GM12892 (cell line): ENCODE results near the gene SHISA6.

Source experiments
- POLR2A ChIP-seq: IDR thresholded peaks from 2 replicates; pipeline ENCODE4 v1.6.1; 2011; ENCODE audit warnings: low read depth, low read length, control low read depth
- TAF1 ChIP-seq: IDR thresholded peaks from 2 replicates; pipeline ENCODE4 v1.6.1; 2011; ENCODE audit warnings: low read depth, mild to moderate bottlenecking, control low read depth, low read length, borderline replicate concordance

DNA sequence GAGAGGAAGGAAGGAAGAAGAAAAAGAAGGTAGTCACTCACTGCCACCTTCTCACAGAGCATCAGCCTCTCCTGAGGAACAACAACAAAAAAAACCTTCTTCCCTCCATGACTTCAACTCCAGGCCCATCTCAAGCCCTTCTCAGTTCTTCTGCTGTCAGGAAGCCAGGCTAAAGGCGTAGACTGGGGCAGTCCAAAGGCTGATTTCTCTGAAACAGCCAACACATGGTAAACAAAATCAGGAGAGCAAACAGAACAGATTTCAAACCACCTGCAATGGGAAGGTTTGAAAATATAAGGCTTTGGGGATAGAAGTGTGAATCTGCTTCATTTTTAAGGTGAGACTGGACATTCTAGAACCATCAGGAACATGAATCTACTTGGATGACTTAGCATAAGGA is 200.0 kb downstream of the SHISA6 start:
- no peak for TF ChIP-seq TAF1
- TF ChIP-seq POLR2A, result no peak
